Endometrial microvascular endothelial cells (primary cell): ENCODE measurements around the gene BGN. TPM values are rescaled to one million over a fixed set of nuclear protein-coding genes. Genes with fewer than 3 reads are reported as not detected.

Experiments used
- in situ Hi-C: cut with HindIII; loops from 2 replicates; pipeline ENCODE4 v1.10.0; 2017; ENCODE audit warnings: low sequenced_read_pairs, low pct_unique_long_range_greater_than_20kb; ENCODE audit errors: inconsistent ontology term
- total RNA-seq: library from RNA; depleted of rRNA; stranded (reverse); fragments of >200 nt; gene quantifications from one replicate; pipeline ENCODE4 v1.2.3, GENCODE V29; 2015; ENCODE audit errors: inconsistent ontology term

The BGN gene
- total RNA-seq, 1 donor from 2014 or later: 2.9 TPM

DNA sequence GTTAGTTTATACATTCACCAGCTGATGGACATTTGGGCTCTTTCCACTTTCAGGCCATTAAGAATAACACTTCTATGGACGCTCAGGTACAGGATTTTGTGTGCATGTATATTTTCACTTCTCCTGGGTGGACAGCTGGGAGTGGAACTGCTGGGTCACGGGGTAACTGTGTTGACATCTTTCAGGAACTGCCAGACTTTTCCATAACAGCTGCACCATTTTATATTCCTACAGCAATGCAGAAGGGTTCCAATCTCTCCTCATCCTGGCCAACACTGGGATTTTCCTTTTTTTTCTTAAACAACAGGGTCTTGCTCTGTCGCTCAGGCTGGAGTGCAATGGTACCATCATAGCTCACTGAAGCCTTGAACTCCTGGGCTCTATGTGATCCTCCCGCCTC, 36.3 kb upstream of the BGN start:
- in situ Hi-C loops: no loop called here

GRCh38 chrX:153459986-153460385, 34.8 kb upstream of the BGN start:
- in situ Hi-C loops: no loop called here

DNA sequence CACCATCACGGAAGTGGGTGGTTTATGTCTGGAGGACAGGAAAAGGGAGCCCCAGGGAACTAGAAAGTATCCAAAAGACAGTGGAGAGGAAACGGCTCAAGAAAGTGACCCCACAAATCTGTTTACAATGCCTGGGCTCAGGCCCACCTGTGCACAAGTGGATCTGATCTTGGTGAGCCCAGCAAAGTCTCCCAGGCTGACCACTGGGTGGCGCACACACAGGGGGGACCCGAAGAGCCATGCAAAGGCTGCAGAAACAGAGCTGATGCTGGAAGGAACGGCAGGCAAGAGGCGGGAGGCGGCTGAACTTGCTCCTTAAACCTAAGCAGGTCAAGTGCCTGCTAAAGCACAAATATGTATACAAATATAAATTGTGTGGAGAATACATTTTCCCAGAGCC, 34.0 kb upstream of the BGN start:
- in situ Hi-C loops: no loop called here

DNA sequence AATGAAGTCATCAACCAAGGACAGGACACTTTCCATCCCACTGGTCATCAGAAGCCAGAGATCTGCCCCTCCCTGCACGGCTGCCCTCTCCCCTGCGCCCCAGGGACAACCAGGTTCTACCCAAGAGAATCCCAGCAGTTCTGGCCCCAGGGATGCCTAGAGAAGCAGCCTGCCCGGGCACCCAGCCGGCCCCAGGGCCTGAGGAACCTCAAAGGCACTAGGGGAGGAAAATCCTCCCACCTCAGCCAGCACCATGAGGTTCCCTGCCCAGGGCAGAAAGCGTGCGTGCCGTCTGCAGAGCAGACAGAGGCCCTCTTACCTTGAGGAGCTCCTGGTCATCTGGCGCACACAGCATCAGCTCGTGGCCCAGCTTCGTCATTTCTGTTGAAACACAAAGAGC, 32.5 kb upstream of the BGN start:
- in situ Hi-C loops: no loop called here

GRCh38 chrX:153463031-153463430, 31.7 kb upstream of the BGN start:
- in situ Hi-C loops: no loop called here

DNA sequence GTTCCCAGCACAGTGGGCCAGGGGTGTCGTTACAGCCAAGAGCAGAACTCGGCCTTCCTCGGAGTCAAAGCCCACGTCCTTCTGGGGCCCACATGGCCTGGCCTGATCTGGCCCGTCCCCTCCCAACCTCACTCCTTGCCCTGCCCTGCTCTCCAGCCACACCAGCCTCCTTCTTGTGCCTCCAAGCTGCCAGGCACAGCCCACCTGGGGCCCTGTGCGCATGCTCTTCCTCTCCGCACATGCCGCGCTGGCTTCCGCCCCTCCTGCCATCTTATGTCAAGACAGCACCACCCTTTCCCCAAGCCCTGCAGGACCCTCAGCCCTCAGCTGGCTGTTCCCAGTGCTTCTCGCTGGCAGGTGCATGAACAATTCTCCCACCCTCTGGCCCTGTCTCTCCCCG, 31.2 kb upstream of the BGN start:
- in situ Hi-C loops: no loop called here

DNA sequence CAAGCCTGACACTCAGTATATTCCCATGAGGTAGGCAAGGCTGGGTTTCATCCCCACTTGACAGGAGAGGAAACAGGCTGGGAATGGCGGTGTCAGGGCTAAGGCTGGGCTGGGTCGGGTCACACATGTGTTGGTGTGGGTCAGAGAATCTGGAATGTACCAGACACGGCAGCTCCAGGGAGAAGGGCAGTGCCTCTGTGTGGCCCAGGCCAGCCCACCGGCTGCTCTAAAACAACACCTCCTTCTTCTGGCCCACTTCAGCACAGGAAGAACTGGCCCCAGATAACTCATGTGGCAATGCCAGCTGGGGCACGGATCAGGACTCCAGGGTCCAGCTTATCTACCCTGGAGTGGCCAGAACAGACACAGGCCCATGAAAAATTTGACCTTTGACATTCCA, 30.7 kb upstream of the BGN start:
- in situ Hi-C loops: no loop called here

DNA sequence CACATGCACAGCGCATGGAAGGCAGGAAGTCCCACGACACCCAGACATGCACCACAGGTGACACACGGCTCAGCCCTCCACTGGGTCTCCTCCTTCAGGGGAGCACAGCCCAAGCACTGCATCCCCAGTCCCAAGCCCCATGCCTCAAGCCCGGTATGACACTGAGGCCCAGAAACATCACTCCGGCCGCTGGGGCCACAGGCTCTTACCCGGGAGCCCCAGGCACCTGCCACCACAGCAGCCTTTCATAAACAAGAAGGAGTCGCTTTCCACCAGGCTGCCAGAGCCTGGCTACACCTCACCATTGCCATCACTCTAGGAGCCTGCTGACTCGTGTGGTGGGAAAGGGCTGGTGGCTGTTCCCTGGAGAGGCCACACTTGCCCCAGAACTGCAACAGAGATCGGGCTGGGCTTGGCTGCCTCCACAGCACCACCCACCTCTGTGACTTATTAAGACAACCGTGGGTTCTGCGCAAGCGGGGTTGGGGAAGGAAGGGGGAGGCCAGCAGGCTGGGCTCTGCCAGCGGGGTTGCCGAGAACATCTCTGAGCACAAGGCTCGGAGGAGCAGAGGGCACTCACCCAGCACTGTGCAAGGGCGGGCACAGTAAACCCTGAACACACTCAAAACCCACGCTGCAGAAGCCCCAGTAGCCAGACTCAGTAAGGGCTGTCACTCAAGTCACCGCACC, 28.9 kb upstream of the BGN start:
- in situ Hi-C loops: no loop called here

- in situ Hi-C loops: no loop called here
These were observed 26.7 kb upstream of the BGN start for GRCh38 chrX:153468008-153468580.

GRCh38 chrX:153469811-153470410, 24.9 kb upstream of the BGN start:
- in situ Hi-C loops: no loop called here

- in situ Hi-C loops: no loop called here
These were observed 24.1 kb upstream of the BGN start, which contains the start of gene HAUS7 for GRCh38 chrX:153470411-153471363. HAUS7 (minus strand) TSS chrX:153470576; CDS start chrX:153470557, 19 bp downstream.

DNA sequence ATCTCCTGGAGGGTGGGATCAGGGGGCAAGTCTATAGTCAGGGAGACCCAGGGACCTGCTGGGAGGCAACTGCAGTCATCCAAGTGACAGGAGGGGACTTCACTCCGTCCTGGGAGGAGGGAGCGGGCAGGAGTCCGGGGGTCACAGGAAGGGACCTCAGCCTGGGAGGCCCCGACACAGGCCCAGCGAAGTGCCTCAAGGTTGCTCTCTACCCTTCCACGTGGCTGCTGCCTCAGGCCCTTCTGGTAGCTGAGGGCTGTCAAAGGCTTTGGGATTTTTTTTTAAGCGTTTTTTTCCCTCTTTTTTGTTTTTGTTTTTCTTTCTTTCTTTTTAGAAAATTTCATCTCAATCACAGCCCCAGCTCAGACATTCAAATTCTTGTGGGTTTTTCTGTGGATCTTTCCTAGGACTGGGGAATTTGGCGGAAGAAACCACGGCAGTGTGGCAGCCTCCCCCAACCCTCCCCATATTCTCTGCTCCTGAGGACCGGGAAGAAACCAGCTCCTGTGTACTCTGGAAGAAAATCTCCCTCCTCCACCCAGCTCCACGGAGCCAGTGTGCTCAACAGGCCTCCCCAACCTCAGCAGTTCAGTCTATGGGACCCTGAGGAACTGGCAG, 23.0 kb upstream of the BGN start:
- in situ Hi-C loops: no loop called here

DNA sequence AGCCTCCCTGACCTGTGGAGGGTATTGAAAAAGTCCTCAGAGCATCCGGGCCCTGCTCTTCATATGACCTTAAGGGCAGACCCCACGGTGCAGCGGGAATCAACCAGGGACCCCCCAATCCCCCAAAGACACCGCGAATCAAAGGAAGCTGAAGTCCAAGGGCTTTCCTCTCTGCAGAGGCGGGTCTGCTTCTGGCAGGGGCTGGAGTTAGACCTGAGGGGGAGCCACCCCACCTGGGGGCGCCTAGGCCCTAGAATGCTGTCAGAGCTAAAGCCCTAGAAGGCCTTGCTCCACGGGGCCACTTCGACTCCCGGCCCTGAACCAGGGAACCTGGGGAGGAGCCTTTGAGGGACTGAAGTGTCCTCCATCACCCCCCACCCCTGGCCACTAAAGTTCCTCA, 21.7 kb upstream of the BGN start:
- in situ Hi-C loops: no loop called here

DNA sequence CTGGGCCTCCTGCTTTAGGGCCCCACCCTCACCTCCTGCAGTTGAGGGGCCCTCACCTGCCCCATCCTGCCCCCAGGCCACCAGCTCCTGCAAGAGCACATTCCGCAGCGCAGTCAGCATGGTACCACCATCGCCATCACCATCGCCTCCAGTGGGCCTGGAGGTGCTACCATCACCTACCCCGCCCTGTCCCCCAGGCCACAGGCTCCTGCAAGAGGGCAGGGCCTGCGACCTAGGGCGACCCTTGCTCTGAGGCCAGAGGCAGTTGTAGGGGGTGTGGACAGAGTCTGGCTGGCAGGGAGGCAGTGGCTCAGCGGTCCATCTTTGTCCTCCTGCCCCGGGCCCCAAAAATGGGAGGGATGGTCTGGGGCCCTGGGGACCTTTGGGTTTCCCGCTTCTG, 20.5 kb upstream of the BGN start:
- in situ Hi-C loops: no loop called here

DNA sequence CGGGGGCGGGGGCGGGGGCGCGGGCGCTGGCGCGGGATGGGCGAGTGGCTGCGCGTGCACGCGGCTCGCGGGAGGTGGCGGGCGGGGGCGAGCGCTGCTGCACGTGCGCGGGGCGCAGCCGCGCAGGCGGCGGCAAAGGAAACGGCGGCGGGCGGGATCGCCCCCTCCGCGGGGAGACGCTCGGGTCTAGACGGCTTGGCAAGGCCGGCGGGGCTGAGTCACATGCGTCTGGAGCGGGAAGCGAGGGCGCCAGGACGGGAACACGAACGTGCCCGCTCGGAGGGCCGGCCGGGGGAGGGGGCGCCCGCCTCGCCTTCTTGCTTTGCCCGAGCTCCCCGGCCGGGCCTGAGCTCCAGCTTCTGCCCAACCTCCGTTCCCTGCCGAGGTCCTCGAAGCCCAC, 20.1 kb upstream of the BGN start:
- in situ Hi-C loops: no loop called here

DNA sequence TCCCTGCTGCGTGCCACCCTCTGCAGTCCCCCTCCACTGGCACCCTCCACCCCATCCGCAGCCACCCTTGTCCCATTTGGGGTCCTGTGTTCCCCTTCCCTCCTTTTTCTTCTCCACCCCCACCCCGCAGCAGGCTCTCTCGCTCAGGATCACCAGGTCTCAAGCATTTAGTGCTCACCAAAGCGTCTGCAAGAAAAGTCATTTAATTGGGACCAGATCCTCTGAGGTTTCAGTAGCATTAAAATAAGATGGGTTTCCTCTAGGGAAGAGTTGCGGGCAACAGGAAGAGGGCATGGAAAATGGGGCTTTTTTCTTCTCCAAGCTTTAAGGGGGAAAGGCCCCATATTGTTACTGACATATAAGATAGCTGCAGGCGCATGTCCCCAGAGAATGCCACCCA, 19.5 kb upstream of the BGN start:
- in situ Hi-C loops: no loop called here

DNA sequence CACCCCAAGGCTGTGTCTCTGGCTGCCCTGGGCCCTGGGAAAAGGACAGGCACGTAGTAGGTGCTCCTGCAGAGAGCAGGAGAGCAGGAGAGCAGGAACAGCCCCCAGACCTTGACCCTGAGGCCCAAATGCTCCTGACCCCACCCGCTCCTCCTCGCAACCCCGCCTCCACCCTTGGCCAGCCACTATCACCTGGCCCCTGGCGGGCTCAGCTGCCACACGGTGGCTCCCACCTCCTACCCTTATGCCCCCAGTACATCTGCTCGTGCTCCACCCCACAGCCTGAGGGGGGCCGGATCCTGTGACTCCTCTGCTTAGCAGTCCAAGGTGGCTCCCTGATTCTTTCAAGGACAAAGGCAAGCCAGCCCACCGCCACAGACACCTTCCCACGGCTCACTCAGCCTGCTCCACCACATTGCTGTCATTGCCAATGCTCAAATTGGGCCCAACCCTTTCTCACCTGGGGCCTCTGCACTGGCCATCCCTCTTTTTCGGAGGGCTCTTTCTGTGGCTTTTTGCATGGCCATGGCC, 19.0 kb upstream of the BGN start:
- in situ Hi-C loops: no loop called here

- in situ Hi-C loops: no loop called here
These were observed 18.0 kb upstream of the BGN start for GRCh38 chrX:153476666-153477363.
